Omental fat pad (tissue), 4 donors: ENCODE measurements around the gene TBC1D21. TPM values are rescaled to one million over a fixed set of nuclear protein-coding genes. Genes with fewer than 3 reads are reported as not detected.

ENCODE experiments used
- ATAC-seq: fragments of 150-250 bp; one replicate; pipeline ENCODE4 v1.9.1; 2016; ENCODE audit warnings: mild to moderate bottlenecking, moderate library complexity; ENCODE audit not compliant: low FRiP score
- DNase-seq: peaks from one replicate; pipeline ENCODE4 v3.0.0-alpha.2; 2019; ENCODE audit warnings: low spot score
- CTCF ChIP-seq, 3 donors: fragments of 450-650 bp; IDR thresholded peaks; one replicate each; pipeline ENCODE4 v1.5.1; 2016 to 2017; ENCODE audit warnings: antibody characterized with exemption in 3 of 3, mild to moderate bottlenecking in 3 of 3, moderate library complexity in 2 of 3
- total RNA-seq, 4 donors: library from RNA; depleted of rRNA; stranded (reverse); fragments of >200 nt; gene quantifications; one replicate each; pipeline ENCODE4 v1.1.0, GENCODE V29; 2016

Gene TBC1D21
- total RNA-seq, 4 donors from 2014 or later = not detected

- ATAC-seq = no peak
- no peak for TF ChIP-seq CTCF (IDR thresholded peaks at IDR 0.05)
- DNase-seq = no peak
These were observed 57.5 kb downstream of the TBC1D21 start for GRCh38 chr15:73930790-73931281.

- ATAC-seq (no peak), DNase-seq (no peak)
- TF ChIP-seq CTCF (IDR thresholded peaks at IDR 0.05) = no peak
These were observed 58.1 kb downstream of the TBC1D21 start for GRCh38 chr15:73931441-73931840.

- ATAC-seq = no peak
- TF ChIP-seq CTCF (IDR thresholded peaks at IDR 0.05) = no peak
- no peak for DNase-seq
These were observed 59.2 kb downstream of the TBC1D21 start for GRCh38 chr15:73932381-73933191.

GRCh38 chr15:73934281-73934680 lies 60.9 kb downstream of the TBC1D21 start:
- DNase-seq (no peak), ATAC-seq (no peak)
- no peak for TF ChIP-seq CTCF (IDR thresholded peaks at IDR 0.05)

GRCh38 chr15:73935547-73935946 lies 62.2 kb downstream of the TBC1D21 start:
- no peak for TF ChIP-seq CTCF (IDR thresholded peaks at IDR 0.05)
- ATAC-seq (peak; percentile 60), DNase-seq (no peak)

GRCh38 chr15:73936181-73936580 lies 62.8 kb downstream of the TBC1D21 start:
- TF ChIP-seq CTCF (IDR thresholded peaks at IDR 0.05) = no peak
- no peak for ATAC-seq
- DNase-seq = no peak
